SJCRH30 (cell line): Measurements from ENCODE around the gene CDK4. TPM values are rescaled to one million over a fixed set of nuclear protein-coding genes. Genes with fewer than 3 reads are reported as not detected.
A peak's percentile ranks its signal among the peaks of the same experiment; 100 is the strongest.

Experiments
- DNase-seq, 2 experiments: peaks; one replicate each; pipeline ENCODE4 v3.0.0-alpha.2; 2015 to 2020
- H3K27ac ChIP-seq: fragments of 250-450 bp; sonication (Bioruptor Pico); 2 replicates; pipeline ENCODE4 v1.5.1; 2020; ENCODE audit warnings: mild to moderate bottlenecking, moderate library complexity
- H3K27me3 ChIP-seq: fragments of 250-450 bp; sonication (Bioruptor Pico); 2 replicates; pipeline ENCODE4 v1.5.1; 2020; ENCODE audit warnings: mild to moderate bottlenecking, moderate library complexity
- H3K36me3 ChIP-seq: fragments of 250-450 bp; sonication (Bioruptor Pico); 2 replicates; pipeline ENCODE4 v1.5.1; 2020; ENCODE audit warnings: mild to moderate bottlenecking, moderate library complexity
- H3K4me1 ChIP-seq: fragments of 250-450 bp; sonication (Bioruptor Pico); 2 replicates; pipeline ENCODE4 v1.5.1; 2020; ENCODE audit warnings: mild to moderate bottlenecking, moderate library complexity
- H3K4me3 ChIP-seq: fragments of 250-450 bp; sonication (Bioruptor Pico); 2 replicates; pipeline ENCODE4 v1.5.1; 2020; ENCODE audit warnings: mild to moderate bottlenecking, moderate library complexity
- H3K9me3 ChIP-seq: fragments of 250-450 bp; sonication (Bioruptor Pico); replicated peaks from 2 replicates; pipeline ENCODE4 v1.5.1; 2020; ENCODE audit warnings: mild to moderate bottlenecking, moderate library complexity
- total RNA-seq: library from RNA; depleted of rRNA; stranded (reverse); fragments of >200 nt; shearing (Covaris generic); gene quantifications from 2 replicates; pipeline ENCODE4 v1.2.3, GENCODE V29; 2014

CDK4 gene
- total RNA-seq, 1 experiment from 2014 or later, result 5,376 TPM

DNA sequence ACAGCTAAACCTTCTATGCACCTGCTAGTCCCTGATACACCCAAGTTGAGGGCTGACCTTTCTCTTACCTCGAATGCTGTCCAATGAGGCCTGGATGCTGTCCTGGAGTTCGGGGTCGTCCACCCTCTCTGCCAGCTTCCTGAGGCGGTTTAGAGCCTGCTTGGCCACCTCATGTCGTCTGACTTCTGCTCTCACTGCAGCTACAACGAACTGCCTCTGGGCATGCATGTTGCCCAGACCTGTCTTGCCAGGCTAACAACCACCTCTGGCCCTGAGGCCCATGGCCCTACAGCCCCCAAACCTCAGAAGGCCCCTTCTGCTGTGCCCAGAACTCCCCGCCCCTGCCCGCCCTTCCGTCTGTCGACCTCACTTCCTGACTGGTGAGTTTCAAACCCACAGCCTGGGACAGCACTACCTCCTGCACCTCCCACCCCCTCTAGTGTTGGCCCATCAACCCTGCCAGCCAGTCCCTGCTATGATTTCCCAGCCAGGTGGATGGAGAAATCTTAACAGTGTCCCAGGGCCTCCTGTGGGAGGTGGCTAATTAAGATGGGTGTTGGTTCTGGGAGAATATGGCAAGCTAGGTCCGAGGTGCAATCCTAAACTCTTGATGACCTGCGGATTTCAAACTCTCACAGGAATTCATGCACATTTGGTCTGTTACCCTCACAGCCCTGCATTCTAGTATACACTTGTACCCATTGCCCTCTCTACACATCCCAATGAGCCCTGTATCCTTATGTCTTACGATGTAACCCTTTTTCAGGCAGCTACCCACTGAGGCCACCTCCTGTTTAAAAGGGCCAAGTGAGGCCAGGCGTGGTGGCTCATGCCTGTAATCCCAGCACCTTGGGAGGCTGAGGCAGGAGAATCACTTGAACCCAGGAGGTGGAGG lies 10.0 kb downstream of the CDK4 start:
- no peak overlapping the region for H3K4me3 ChIP-seq
- H3K4me1 ChIP-seq, result peaks cover 28% of the 10 kb centered on the region
- H3K9me3 ChIP-seq, result no peaks in the 10 kb centered on the region
- no peak overlapping the region for H3K27ac ChIP-seq
- peaks cover 16% of the 10 kb centered on the region for H3K36me3 ChIP-seq
- DNase-seq, result peak; percentile 89
- H3K27me3 ChIP-seq, result peaks cover 54% of the 10 kb centered on the region

GRCh38 chr12:57741413-57741789 lies 10.7 kb downstream of the CDK4 start:
- Histone ChIP-seq H3K4me1 (peaks cover 34% of the 10 kb centered on the region), H3K4me3 (no peak overlapping the region), H3K27ac (no peak overlapping the region), H3K36me3 (peaks cover 9% of the 10 kb centered on the region), H3K27me3 (peaks cover 61% of the 10 kb centered on the region), H3K9me3 (no peaks in the 10 kb centered on the region)
- DNase-seq, result no peak

GRCh38 chr12:57740656-57741412 lies 11.3 kb downstream of the CDK4 start:
- peaks cover 3% of the 10 kb centered on the region for H3K36me3 ChIP-seq
- H3K27ac ChIP-seq, result no peak overlapping the region
- H3K27me3 ChIP-seq, result peaks cover 61% of the 10 kb centered on the region
- H3K4me3 ChIP-seq, result no peak overlapping the region
- DNase-seq, result peak; percentile 80 to 82
- no peaks in the 10 kb centered on the region for H3K9me3 ChIP-seq
- H3K4me1 ChIP-seq, result peaks cover 32% of the 10 kb centered on the region

GRCh38 chr12:57739914-57740538 lies 12.1 kb downstream of the CDK4 start:
- Histone ChIP-seq H3K9me3 (no peaks in the 10 kb centered on the region), H3K27ac (no peak overlapping the region), H3K4me3 (no peak overlapping the region), H3K36me3 (no peaks in the 10 kb centered on the region), H3K4me1 (peaks cover 35% of the 10 kb centered on the region), H3K27me3 (peaks cover 61% of the 10 kb centered on the region)
- no peak for DNase-seq

- peaks cover 42% of the 10 kb centered on the region for H3K4me1 ChIP-seq
- no peak overlapping the region for H3K27ac ChIP-seq
- no peaks in the 10 kb centered on the region for H3K36me3 ChIP-seq
- H3K4me3 ChIP-seq, result no peak overlapping the region
- no peaks in the 10 kb centered on the region for H3K9me3 ChIP-seq
- H3K27me3 ChIP-seq, result peaks cover 61% of the 10 kb centered on the region
- DNase-seq, result peak in 1 of 2 experiments; percentile 83
These were observed 12.7 kb downstream of the CDK4 start for GRCh38 chr12:57739387-57739786.

DNA sequence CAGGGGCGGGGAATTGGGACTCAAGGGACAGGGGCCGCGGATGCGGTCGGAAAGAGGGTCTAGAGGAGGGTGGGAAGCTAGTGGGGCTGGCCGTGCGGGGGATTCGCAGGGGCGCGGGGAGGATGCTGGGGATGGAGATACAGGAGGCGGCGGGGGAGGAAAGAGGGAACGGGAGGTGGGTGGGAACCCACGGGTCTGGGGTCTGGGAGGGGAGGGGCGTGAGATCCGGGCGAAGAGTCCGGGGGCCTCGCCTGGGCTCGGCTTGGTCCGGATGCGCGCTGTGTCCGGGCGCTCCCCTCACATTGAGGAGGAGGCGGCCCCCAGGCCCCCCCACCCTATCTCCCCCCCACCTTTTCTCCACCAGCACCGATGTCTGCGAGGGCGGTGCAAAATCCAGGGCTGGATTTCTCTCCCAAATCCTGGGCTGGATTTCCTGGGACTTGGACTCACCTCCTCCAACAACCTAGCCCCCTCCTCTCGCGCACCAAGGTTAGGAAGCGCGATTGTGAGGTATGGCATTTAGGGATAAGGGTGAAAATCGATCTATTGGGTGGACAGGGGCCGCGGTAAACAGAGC lies 13.4 kb downstream of the CDK4 start, which contains the start of gene AGAP2:
TSS of gene AGAP2 (minus strand) at position 82 of the 577 bp plus-strand sequence. CDS start 496 bp downstream, outside the sequence.
- H3K4me1 ChIP-seq, result peaks cover 39% of the 10 kb centered on the region
- H3K4me3 ChIP-seq, result peak within 1 kb of the TSS; percentile 46
- DNase-seq, result peak; percentile 98 to 100
- no peaks in the 10 kb centered on the region for H3K9me3 ChIP-seq
- H3K27ac ChIP-seq, result no peak within 1 kb of the TSS
- H3K36me3 ChIP-seq, result no peaks in the 10 kb centered on the region
- H3K27me3 ChIP-seq, result peaks cover 61% of the 10 kb centered on the region

DNA sequence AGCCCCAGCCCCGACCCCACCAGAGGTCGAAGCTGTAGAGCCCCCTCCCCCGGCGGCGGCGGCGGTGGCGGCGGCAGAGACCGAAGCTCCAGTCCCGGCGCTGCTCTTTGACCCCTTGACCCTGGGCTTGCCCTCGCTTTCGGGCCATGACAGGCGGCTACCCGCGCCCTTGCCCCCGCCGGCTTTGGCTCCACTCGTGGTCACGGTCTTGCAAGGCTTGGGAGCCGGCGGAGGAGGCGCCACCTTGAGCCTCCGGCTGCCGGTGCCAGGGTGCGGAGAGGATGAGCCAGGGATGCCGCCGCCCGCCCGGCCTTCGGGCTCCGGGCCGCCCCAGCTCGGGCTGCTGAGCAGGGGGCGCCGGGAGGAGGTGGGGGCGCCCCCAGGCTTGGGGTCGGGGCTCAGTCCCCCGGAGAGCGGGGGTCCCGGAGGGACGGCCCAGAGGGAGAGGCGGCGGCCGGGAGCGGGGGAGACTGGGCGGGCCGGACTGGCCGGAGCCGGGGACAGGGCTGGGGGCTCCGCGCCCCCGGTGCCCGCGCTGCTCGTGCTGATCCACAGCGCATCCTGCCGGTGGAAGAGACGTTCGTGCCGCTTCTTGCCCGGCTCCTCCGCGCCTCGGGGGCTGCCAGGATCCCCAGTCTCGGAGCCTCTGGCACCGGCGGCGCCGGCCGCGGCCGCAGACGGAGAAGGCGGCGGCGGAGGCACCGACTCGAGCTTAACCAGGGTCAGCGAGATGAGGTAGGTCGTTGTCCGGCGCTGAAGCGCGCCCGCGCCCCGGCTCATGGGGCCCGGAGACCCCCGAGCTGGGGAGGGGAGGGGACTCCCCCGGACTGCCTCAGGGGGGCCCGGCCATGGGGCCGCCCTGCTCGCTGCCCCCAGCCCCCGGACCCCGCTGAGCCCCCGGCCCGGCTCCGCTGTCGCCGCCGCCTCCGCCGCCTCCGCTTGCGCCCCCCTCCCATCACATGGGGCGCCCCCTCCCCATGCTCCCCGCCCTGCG lies 14.3 kb downstream of the CDK4 start:
- DNase-seq, result peak; percentile 96 to 98
- H3K4me1 ChIP-seq, result peaks cover 37% of the 10 kb centered on the region

GRCh38 chr12:57736741-57737466 lies 15.2 kb downstream of the CDK4 start:
- Histone ChIP-seq H3K27ac (no peak overlapping the region), H3K27me3 (peaks cover 47% of the 10 kb centered on the region), H3K4me3 (peak overlapping the region; percentile 45), H3K4me1 (peaks cover 37% of the 10 kb centered on the region), H3K9me3 (no peaks in the 10 kb centered on the region), H3K36me3 (no peaks in the 10 kb centered on the region)
- peak; percentile 84 to 94 for DNase-seq

More for the DNA sequence above, 14.3 kb downstream of the CDK4 start:
- Histone ChIP-seq H3K36me3 (no peaks in the 10 kb centered on the region), H3K4me3 (peak overlapping the region; percentile 46), H3K9me3 (no peaks in the 10 kb centered on the region), H3K27ac (no peak overlapping the region), H3K27me3 (peaks cover 55% of the 10 kb centered on the region)

GRCh38 chr12:57735952-57736740 lies 16.0 kb downstream of the CDK4 start:
- peaks cover 39% of the 10 kb centered on the region for H3K27me3 ChIP-seq
- H3K27ac ChIP-seq, result peak overlapping the region; percentile 50

DNA sequence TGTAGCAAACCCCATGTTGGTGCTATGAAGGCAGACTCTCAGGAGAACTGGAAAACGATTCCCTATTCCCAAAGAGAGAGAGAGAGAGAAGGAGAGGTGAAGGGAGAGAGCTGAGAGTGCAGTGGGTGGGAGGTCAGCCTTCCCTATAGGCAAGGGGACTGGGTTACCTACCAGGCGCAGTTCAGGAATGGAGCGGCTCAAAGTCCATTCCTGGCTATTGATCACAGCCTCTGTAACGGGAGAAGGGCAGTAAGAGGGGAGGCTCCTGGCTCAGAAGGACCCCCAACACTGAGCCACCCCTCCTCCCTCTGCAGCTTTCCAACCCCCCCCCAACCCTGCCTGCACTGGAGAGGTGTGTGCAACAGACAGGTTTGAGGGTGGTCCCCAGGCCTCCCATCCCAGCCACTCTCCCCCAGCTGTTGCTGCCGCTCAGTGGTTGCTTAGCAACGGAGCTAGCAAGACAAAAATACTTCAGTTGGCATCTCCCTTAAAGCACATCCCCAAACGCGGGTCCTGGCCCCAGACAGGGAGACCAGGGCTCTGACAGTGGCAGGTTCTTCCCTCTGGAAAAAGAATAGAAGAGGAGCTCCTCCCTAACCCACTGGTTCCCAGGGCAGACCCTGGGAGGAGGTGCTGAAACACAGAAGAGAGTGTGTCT lies 16.8 kb downstream of the CDK4 start:
- no peaks in the 10 kb centered on the region for H3K9me3 ChIP-seq
- H3K4me1 ChIP-seq, result peaks cover 37% of the 10 kb centered on the region
- DNase-seq, result peak; percentile 100
- H3K36me3 ChIP-seq, result no peaks in the 10 kb centered on the region
- H3K27me3 ChIP-seq, result peaks cover 31% of the 10 kb centered on the region
- peak overlapping the region; percentile 50 for H3K27ac ChIP-seq
- peak overlapping the region; percentile 45 for H3K4me3 ChIP-seq

More at GRCh38 chr12:57735952-57736740, 16.0 kb downstream of the CDK4 start:
- H3K9me3 ChIP-seq, result no peaks in the 10 kb centered on the region
- peak overlapping the region; percentile 45 for H3K4me3 ChIP-seq
- H3K4me1 ChIP-seq, result peaks cover 37% of the 10 kb centered on the region
- no peaks in the 10 kb centered on the region for H3K36me3 ChIP-seq
- DNase-seq, result peak; percentile 100

GRCh38 chr12:57734591-57734990 lies 17.5 kb downstream of the CDK4 start:
- H3K27ac ChIP-seq, result peak overlapping the region; percentile 50; the same call in 1 of the 2 replicates
- peaks cover 23% of the 10 kb centered on the region for H3K27me3 ChIP-seq
- peaks cover 37% of the 10 kb centered on the region for H3K4me1 ChIP-seq
- no peak overlapping the region for H3K4me3 ChIP-seq
- H3K9me3 ChIP-seq, result no peaks in the 10 kb centered on the region
- peak; percentile 97 to 98 for DNase-seq
- H3K36me3 ChIP-seq, result no peaks in the 10 kb centered on the region

- H3K4me1 ChIP-seq, result peaks cover 33% of the 10 kb centered on the region
- H3K27me3 ChIP-seq, result peaks cover 17% of the 10 kb centered on the region
- no peaks in the 10 kb centered on the region for H3K36me3 ChIP-seq
- no peaks in the 10 kb centered on the region for H3K9me3 ChIP-seq
- no peak overlapping the region for H3K4me3 ChIP-seq
- peak in 1 of 2 experiments; percentile 76 for DNase-seq
- no peak overlapping the region for H3K27ac ChIP-seq
These were observed 18.2 kb downstream of the CDK4 start for GRCh38 chr12:57733928-57734327.
